GM12878 (cell line): Measurements from ENCODE around the gene CTDP1.

Experiments
- CTCF ChIP-seq, 3 experiments: IDR thresholded peaks in 2 of 3; conservative IDR thresholded peaks in 1 of 3; 2 replicates each; pipeline ENCODE4 v1.5.1; 2011; ENCODE audit warnings: low read depth in 3 of 3, low read length in 3 of 3, mild to moderate bottlenecking in 3 of 3, control low read depth in 2 of 3, moderate library complexity in 2 of 3, inconsistent platforms in 1 of 3, mixed read lengths in 1 of 3; ENCODE audit not compliant: control insufficient read depth in 2 of 3, insufficient read depth in 1 of 3; ENCODE audit errors: extremely low read depth in 1 of 3
- EZH2 ChIP-seq: IDR thresholded peaks from 2 replicates; pipeline ENCODE4 v1.6.1; 2012; ENCODE audit warnings: low read depth, mild to moderate bottlenecking, control low read depth, inconsistent platforms, low read length, borderline replicate concordance; ENCODE audit not compliant: control insufficient read depth
- MTA3 ChIP-seq: IDR thresholded peaks from 2 replicates; pipeline ENCODE4 v1.6.1; 2012; ENCODE audit warnings: low read length, inconsistent platforms, borderline replicate concordance
- POLR2A ChIP-seq: IDR thresholded peaks from 2 replicates; pipeline ENCODE4 v1.6.1; 2011; ENCODE audit warnings: low read depth, mild to moderate bottlenecking, low read length
- YBX1 ChIP-seq: fragments of 450-650 bp; IDR thresholded peaks from 2 replicates; pipeline ENCODE4 v1.6.1; 2016; ENCODE audit warnings: antibody characterized with exemption

- TF ChIP-seq POLR2A (no peak), EZH2 (no peak), YBX1 (no peak), CTCF (IDR thresholded peaks at IDR 0.05 in 2 of 3, conservative IDR thresholded peaks at IDR 0.05 in 1 of 3; ENCODE audit: control insufficient read depth in 2 of 3, extremely low read depth in 1 of 3, insufficient read depth in 1 of 3, low read depth in 3 of 3, low read length in 3 of 3) (no peak), MTA3 (no peak)
Measured at GRCh38 chr18:79746730-79747129, 67.1 kb downstream of the CTDP1 start.
